Liver (tissue), 9 donors: Measurements from ENCODE around the gene TMEM125. TPM values are rescaled to one million over a fixed set of nuclear protein-coding genes. Genes with fewer than 3 reads are reported as not detected.

ENCODE experiments used
- DNase-seq: peaks from one replicate; pipeline ENCODE4 v3.0.0-alpha.2; 2017; ENCODE audit warnings: low spot score
- H3K27ac ChIP-seq, 2 donors: one replicate each; pipeline ENCODE4 v1.7.0; 2013; ENCODE audit warnings: inconsistent platforms in 2 of 2, low read length in 2 of 2, control low read depth in 1 of 2, low read depth in 1 of 2, mild to moderate bottlenecking in 1 of 2
- H3K27me3 ChIP-seq, 4 donors: one replicate each; pipeline versions ENCODE4 v1.6.1 to v1.7.0; 2013; ENCODE audit warnings: low read length in 3 of 4, inconsistent platforms in 1 of 4, mild to moderate bottlenecking in 1 of 4, moderate library complexity in 1 of 4; ENCODE audit not compliant: control insufficient read depth in 4 of 4, insufficient read depth in 4 of 4
- H3K36me3 ChIP-seq, 4 donors: one replicate each; pipeline versions ENCODE4 v1.6.1 to v1.7.0; 2013; ENCODE audit warnings: low read length in 3 of 4, mild to moderate bottlenecking in 3 of 4, low read depth in 1 of 4, moderate library complexity in 1 of 4; ENCODE audit not compliant: control insufficient read depth in 4 of 4, insufficient read depth in 3 of 4
- H3K4me1 ChIP-seq, 4 donors: one replicate each; pipeline versions ENCODE4 v1.6.1 to v1.7.0; 2013; ENCODE audit warnings: low read length in 3 of 4, mild to moderate bottlenecking in 3 of 4, moderate library complexity in 1 of 4; ENCODE audit not compliant: control insufficient read depth in 4 of 4, insufficient read depth in 4 of 4
- H3K4me3 ChIP-seq, 3 donors: one replicate each; pipeline versions ENCODE4 v1.6.1 to v1.7.0; 2013; ENCODE audit warnings: low read length in 3 of 3, control low read depth in 1 of 3, low read depth in 1 of 3, mild to moderate bottlenecking in 1 of 3
- H3K9ac ChIP-seq, 2 donors: one replicate each; pipeline ENCODE4 v1.7.0; 2013; ENCODE audit warnings: low read length in 2 of 2, mild to moderate bottlenecking in 2 of 2, moderate library complexity in 2 of 2, control low read depth in 1 of 2, low read depth in 1 of 2
- H3K9me3 ChIP-seq, 4 donors: one replicate each; pipeline versions ENCODE4 v1.6.1 to v1.7.0; 2013; ENCODE audit warnings: low read length in 3 of 4; ENCODE audit not compliant: control insufficient read depth in 4 of 4
- EGR1 ChIP-seq, 2 donors: IDR thresholded peaks; 2 replicates each; pipeline ENCODE4 v1.6.1; 2016 to 2018; ENCODE audit warnings: antibody characterized with exemption in 2 of 2, low read depth in 2 of 2
- FOXA1 ChIP-seq: IDR thresholded peaks from 2 replicates; pipeline ENCODE4 v1.6.1; 2016; ENCODE audit warnings: antibody characterized with exemption
- FOXA2 ChIP-seq: IDR thresholded peaks from 2 replicates; pipeline ENCODE4 v1.6.1; 2016; ENCODE audit warnings: antibody characterized with exemption
- GABPA ChIP-seq, 2 donors: IDR thresholded peaks in 1 of 2; conservative IDR thresholded peaks in 1 of 2; 2 replicates each; pipeline ENCODE4 v1.6.1; 2016; ENCODE audit warnings: antibody characterized with exemption in 2 of 2, mild to moderate bottlenecking in 1 of 2, moderate library complexity in 1 of 2
- HNF4A ChIP-seq, 2 donors: conservative IDR thresholded peaks; 2 replicates each; pipeline ENCODE4 v1.6.1; 2016; ENCODE audit warnings: antibody characterized with exemption in 2 of 2, mild to moderate bottlenecking in 2 of 2
- HNF4G ChIP-seq: IDR thresholded peaks from 2 replicates; pipeline ENCODE4 v1.6.1; 2016; ENCODE audit warnings: antibody characterized with exemption
- JUND ChIP-seq, 2 donors: IDR thresholded peaks; 2 replicates each; pipeline ENCODE4 v1.6.1; 2016; ENCODE audit warnings: antibody characterized with exemption in 2 of 2
- NR2F2 ChIP-seq: IDR thresholded peaks from 2 replicates; pipeline ENCODE4 v1.6.1; 2016; ENCODE audit warnings: antibody characterized with exemption
- RAD21 ChIP-seq, 2 donors: IDR thresholded peaks; 2 replicates each; pipeline ENCODE4 v1.6.1; 2016; ENCODE audit warnings: antibody characterized with exemption in 2 of 2, mild to moderate bottlenecking in 2 of 2
- RXRA ChIP-seq, 2 donors: IDR thresholded peaks; 2 replicates each; pipeline ENCODE4 v1.6.1; 2017 to 2018; ENCODE audit warnings: antibody characterized with exemption in 2 of 2, mild to moderate bottlenecking in 1 of 2
- SP1 ChIP-seq: IDR thresholded peaks from 2 replicates; pipeline ENCODE4 v1.6.1; 2018; ENCODE audit warnings: antibody characterized with exemption, mild to moderate bottlenecking
- TAF1 ChIP-seq: conservative IDR thresholded peaks from 2 replicates; pipeline ENCODE4 v1.6.1; 2016; ENCODE audit warnings: antibody characterized with exemption, mild to moderate bottlenecking
- YY1 ChIP-seq: IDR thresholded peaks from 2 replicates; pipeline ENCODE4 v1.6.1; 2016; ENCODE audit warnings: antibody characterized with exemption, mild to moderate bottlenecking
- WGBS: extraction: QIAGEN DNeasy Blood & Tissue Kit; methylation state at CpG from one replicate; pipeline ENCODE4 v1.1.7; 2013; 5-methylcytosine and 5-hydroxymethylcytosine counted together
- polyA plus RNA-seq, 2 donors: library from polyadenylated mRNA; stranded (reverse) in 1 of 2; unstranded in 1 of 2; fragments of 200-250 nt in 1 of 2; fragments of >200 nt in 1 of 2; fragmentation: Nextera tagmentation in 1 of 2; extraction: Ambion mirVana in 1 of 2; gene quantifications; one replicate each; pipeline versions ENCODE4 v1.2.1 to v1.2.3, GENCODE V29; 2013 to 2015
- total RNA-seq, 2 donors: library from RNA; depleted of rRNA; stranded (reverse); fragments of >200 nt; gene quantifications; one replicate each; pipeline ENCODE4 v1.2.3, GENCODE V29; 2014
- TF ChIP-seq, protein P1 (sequence below): fragments of 150-350 bp; IDR thresholded peaks from 2 replicates; pipeline ENCODE4 v1.5.1; 2017; ENCODE audit warnings: improper control_type of control experiment, low read depth, low read length; ENCODE audit not compliant: missing input control
- TF ChIP-seq, protein P2 (sequence below): IDR thresholded peaks from 2 replicates; pipeline ENCODE4 v1.6.1; 2016; ENCODE audit warnings: antibody characterized with exemption
- TF ChIP-seq, protein P3 (sequence below): IDR thresholded peaks from 2 replicates; pipeline ENCODE4 v1.6.1; 2016; ENCODE audit warnings: antibody characterized with exemption, mild to moderate bottlenecking
- TF ChIP-seq, protein P4 (sequence below): IDR thresholded peaks from 2 replicates; pipeline ENCODE4 v1.6.1; 2016; ENCODE audit warnings: antibody characterized with exemption
- TF ChIP-seq, protein P5 (sequence below): IDR thresholded peaks from 2 replicates; pipeline ENCODE4 v1.6.1; 2016; ENCODE audit warnings: antibody characterized with exemption
- donor health status: healthy.
- donor health status: healthy.
- donor health status: healthy.
- donor health status: healthy.
- donor health status: healthy.

Gene TMEM125
- total and polyA plus RNA-seq, 4 donors = 0.21 to 1.0 (median 0.69) TPM

DNA sequence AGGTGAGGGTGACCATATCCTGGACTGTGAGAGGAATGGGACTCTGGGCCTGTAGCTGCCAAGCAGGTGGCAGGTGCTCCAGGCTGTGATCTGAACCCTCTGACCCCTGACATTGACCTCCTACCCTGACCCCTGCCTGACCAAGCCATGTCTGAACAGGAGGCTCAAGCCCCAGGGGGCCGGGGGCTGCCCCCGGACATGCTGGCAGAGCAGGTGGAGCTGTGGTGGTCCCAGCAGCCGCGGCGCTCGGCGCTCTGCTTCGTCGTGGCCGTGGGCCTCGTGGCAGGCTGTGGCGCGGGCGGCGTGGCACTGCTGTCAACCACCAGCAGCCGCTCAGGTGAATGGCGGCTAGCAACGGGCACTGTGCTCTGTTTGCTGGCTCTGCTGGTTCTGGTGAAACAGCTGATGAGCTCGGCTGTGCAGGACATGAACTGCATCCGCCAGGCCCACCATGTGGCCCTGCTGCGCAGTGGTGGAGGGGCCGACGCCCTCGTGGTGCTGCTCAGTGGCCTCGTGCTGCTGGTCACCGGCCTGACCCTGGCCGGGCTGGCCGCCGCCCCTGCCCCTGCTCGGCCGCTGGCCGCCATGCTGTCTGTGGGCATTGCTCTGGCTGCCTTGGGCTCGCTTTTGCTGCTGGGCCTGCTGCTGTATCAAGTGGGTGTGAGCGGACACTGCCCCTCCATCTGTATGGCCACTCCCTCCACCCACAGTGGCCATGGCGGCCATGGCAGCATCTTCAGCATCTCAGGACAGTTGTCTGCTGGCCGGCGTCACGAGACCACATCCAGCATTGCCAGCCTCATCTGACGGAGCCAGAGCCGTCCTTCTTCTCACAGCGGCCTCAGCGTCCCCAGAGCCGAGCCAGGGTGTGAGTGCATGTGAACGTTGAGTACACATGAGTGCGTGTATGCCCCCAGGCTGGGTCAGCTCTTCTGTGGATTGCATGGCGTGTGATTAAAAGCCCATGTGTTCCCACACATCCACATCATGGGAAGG lies 3.1 kb downstream of the TMEM125 start:
- H3K4me1 ChIP-seq = peaks cover 8 to 27% (median 20%) of the 10 kb centered on the region in 4 donors
- no peaks in the 10 kb centered on the region for H3K9me3 ChIP-seq
- no peak overlapping the region for H3K4me3 ChIP-seq
- H3K27ac ChIP-seq = no peak overlapping the region
- no peak for TF ChIP-seq GABPA (IDR thresholded peaks at IDR 0.05 in 1 of 2, conservative IDR thresholded peaks at IDR 0.05 in 1 of 2)
- TF ChIP-seq HNF4A (conservative IDR thresholded peaks at IDR 0.05) = no peak
- no peak for TF ChIP-seq RAD21 (IDR thresholded peaks at IDR 0.05)
- no peak for TF ChIP-seq FOXA1
- TF ChIP-seq, protein P1, sequence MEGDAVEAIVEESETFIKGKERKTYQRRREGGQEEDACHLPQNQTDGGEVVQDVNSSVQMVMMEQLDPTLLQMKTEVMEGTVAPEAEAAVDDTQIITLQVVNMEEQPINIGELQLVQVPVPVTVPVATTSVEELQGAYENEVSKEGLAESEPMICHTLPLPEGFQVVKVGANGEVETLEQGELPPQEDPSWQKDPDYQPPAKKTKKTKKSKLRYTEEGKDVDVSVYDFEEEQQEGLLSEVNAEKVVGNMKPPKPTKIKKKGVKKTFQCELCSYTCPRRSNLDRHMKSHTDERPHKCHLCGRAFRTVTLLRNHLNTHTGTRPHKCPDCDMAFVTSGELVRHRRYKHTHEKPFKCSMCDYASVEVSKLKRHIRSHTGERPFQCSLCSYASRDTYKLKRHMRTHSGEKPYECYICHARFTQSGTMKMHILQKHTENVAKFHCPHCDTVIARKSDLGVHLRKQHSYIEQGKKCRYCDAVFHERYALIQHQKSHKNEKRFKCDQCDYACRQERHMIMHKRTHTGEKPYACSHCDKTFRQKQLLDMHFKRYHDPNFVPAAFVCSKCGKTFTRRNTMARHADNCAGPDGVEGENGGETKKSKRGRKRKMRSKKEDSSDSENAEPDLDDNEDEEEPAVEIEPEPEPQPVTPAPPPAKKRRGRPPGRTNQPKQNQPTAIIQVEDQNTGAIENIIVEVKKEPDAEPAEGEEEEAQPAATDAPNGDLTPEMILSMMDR = no peak
- no peak for TF ChIP-seq FOXA2
- no peak for TF ChIP-seq TAF1
- no peak for TF ChIP-seq YY1
- TF ChIP-seq, protein P2, sequence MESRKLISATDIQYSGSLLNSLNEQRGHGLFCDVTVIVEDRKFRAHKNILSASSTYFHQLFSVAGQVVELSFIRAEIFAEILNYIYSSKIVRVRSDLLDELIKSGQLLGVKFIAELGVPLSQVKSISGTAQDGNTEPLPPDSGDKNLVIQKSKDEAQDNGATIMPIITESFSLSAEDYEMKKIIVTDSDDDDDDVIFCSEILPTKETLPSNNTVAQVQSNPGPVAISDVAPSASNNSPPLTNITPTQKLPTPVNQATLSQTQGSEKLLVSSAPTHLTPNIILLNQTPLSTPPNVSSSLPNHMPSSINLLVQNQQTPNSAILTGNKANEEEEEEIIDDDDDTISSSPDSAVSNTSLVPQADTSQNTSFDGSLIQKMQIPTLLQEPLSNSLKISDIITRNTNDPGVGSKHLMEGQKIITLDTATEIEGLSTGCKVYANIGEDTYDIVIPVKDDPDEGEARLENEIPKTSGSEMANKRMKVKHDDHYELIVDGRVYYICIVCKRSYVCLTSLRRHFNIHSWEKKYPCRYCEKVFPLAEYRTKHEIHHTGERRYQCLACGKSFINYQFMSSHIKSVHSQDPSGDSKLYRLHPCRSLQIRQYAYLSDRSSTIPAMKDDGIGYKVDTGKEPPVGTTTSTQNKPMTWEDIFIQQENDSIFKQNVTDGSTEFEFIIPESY = no peak
- no peak for TF ChIP-seq SP1
- no peak for TF ChIP-seq JUND (IDR thresholded peaks at IDR 0.05)
- no peak for TF ChIP-seq EGR1 (IDR thresholded peaks at IDR 0.05; ENCODE audit: low read depth in 2 of 2)
- TF ChIP-seq, protein P3, sequence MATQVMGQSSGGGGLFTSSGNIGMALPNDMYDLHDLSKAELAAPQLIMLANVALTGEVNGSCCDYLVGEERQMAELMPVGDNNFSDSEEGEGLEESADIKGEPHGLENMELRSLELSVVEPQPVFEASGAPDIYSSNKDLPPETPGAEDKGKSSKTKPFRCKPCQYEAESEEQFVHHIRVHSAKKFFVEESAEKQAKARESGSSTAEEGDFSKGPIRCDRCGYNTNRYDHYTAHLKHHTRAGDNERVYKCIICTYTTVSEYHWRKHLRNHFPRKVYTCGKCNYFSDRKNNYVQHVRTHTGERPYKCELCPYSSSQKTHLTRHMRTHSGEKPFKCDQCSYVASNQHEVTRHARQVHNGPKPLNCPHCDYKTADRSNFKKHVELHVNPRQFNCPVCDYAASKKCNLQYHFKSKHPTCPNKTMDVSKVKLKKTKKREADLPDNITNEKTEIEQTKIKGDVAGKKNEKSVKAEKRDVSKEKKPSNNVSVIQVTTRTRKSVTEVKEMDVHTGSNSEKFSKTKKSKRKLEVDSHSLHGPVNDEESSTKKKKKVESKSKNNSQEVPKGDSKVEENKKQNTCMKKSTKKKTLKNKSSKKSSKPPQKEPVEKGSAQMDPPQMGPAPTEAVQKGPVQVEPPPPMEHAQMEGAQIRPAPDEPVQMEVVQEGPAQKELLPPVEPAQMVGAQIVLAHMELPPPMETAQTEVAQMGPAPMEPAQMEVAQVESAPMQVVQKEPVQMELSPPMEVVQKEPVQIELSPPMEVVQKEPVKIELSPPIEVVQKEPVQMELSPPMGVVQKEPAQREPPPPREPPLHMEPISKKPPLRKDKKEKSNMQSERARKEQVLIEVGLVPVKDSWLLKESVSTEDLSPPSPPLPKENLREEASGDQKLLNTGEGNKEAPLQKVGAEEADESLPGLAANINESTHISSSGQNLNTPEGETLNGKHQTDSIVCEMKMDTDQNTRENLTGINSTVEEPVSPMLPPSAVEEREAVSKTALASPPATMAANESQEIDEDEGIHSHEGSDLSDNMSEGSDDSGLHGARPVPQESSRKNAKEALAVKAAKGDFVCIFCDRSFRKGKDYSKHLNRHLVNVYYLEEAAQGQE = no peak
- TF ChIP-seq, protein P4, sequence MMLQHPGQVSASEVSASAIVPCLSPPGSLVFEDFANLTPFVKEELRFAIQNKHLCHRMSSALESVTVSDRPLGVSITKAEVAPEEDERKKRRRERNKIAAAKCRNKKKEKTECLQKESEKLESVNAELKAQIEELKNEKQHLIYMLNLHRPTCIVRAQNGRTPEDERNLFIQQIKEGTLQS = no peak
- TF ChIP-seq RXRA (IDR thresholded peaks at IDR 0.05) = no peak
- no peak for TF ChIP-seq HNF4G
- no peak for TF ChIP-seq NR2F2
- TF ChIP-seq, protein P5, sequence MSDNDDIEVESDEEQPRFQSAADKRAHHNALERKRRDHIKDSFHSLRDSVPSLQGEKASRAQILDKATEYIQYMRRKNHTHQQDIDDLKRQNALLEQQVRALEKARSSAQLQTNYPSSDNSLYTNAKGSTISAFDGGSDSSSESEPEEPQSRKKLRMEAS = no peak
- H3K36me3 ChIP-seq = no peaks in the 10 kb centered on the region
- no peak for DNase-seq
- peaks cover 0 to 2% (median 0%) of the 10 kb centered on the region in 4 donors for H3K27me3 ChIP-seq
- H3K9ac ChIP-seq = no peak overlapping the region
- WGBS = 98% methylated on average over 46 of the region's 46 CpGs
